ENCODE results near the gene FAM89A.
"Not testable (repeated sequence)": the region's sequence is repeated elsewhere in the genome, so short reads cannot be mapped to it uniquely, and the experiment has no call there.

Gene FAM89A

DNA sequence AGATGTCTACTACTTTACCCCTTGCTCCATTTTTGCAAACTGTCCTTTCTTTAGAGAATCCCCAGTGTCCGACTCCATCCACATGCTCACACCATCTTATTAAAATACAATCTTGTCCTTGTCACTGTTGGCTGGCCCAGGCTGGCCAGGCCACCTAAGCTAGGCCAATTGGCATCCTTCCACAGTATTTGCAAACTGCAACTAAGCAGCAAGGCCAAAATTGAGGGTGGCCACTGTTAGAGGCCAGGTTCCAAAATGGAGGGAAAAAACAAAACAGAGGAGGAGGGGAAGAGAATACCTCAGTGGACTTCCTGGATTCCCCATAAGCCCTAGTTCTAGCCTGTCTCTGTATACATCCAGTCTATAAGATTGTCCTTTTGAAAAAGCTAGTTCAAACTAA lies 4.3 kb downstream of the FAM89A start:
- no peak for DNase-seq (ENCODE audit: low read depth)

GRCh38 chr1:231032963-231033362 lies 7.1 kb downstream of the FAM89A start:
- TF ChIP-seq CTCF (IDR thresholded peaks at IDR 0.05; ENCODE audit: control insufficient read depth, insufficient read depth, low read depth, low read length, missing control alignments), result no peak
- H3K4me3 ChIP-seq (ENCODE audit: control insufficient read depth, low read depth, low read length), result no peak overlapping the region
- no peak for DNase-seq (ENCODE audit: low read depth)

More for the DNA sequence above, 4.3 kb downstream of the FAM89A start:
- TF ChIP-seq CTCF (IDR thresholded peaks at IDR 0.05; ENCODE audit: control insufficient read depth, insufficient read depth, low read depth, low read length, missing control alignments), result no peak
- no peak overlapping the region for H3K4me3 ChIP-seq (ENCODE audit: control insufficient read depth, low read depth, low read length)

- H3K4me3 ChIP-seq (ENCODE audit: control insufficient read depth, low read depth, low read length), result no peak overlapping the region
- TF ChIP-seq CTCF (IDR thresholded peaks at IDR 0.05; ENCODE audit: control insufficient read depth, insufficient read depth, low read depth, low read length, missing control alignments), result no peak
- DNase-seq (ENCODE audit: low read depth), result no peak
Measured at GRCh38 chr1:231029841-231030240, 10.2 kb downstream of the FAM89A start.

DNA sequence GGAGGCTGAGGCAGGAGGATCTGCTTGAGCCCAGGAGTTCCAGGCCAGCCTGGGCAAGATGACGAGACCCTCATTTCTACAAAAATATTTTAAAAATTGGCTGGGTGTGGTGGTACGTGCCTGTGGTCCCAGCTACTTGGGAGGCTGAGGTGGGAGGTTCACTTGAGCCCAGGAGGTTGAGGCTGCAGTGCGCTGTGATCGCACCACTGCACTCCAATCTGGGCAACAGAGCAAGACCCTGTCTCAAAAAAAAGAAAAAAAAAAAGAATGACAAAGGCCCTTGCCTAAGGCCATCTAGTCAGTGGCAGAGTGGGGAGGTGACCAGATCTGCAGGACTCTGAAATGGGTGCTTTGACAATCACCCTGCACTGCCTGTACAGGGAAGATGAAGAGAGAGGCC lies 10.8 kb downstream of the FAM89A start:
- not testable (repeated sequence) for H3K4me3 ChIP-seq (ENCODE audit: control insufficient read depth, low read depth, low read length); DNase-seq (ENCODE audit: low read depth)

DNA sequence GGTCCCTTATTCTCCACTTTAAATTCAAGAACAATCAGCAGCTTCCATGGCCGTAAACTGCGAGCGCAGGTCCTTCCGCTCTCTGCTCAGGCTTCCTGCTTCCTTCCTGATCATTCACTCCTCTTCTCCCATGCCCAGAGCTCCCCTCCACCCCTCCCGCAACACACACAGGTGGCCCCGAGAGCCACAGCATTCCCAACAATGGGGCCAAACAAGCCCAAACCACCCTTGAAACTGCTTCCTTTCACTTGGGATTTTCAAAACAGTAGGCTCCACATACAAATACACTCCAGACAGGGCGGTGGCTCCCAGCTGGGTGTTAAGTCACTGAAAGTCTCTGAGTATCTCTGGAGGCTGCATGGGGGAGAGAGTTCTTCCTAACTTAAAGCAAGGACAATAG lies 11.4 kb downstream of the FAM89A start:
- no peak for DNase-seq (ENCODE audit: low read depth)

GRCh38 chr1:231027971-231028370 lies 12.1 kb downstream of the FAM89A start:
- no peak for DNase-seq (ENCODE audit: low read depth)
- no peak overlapping the region for H3K4me3 ChIP-seq (ENCODE audit: control insufficient read depth, low read depth, low read length)
- TF ChIP-seq CTCF (IDR thresholded peaks at IDR 0.05; ENCODE audit: control insufficient read depth, insufficient read depth, low read depth, low read length, missing control alignments), result no peak

More for the DNA sequence above, 11.4 kb downstream of the FAM89A start:
- no peak overlapping the region for H3K4me3 ChIP-seq (ENCODE audit: control insufficient read depth, low read depth, low read length)
- TF ChIP-seq CTCF (IDR thresholded peaks at IDR 0.05; ENCODE audit: control insufficient read depth, insufficient read depth, low read depth, low read length, missing control alignments), result no peak

- DNase-seq (ENCODE audit: low read depth), result no peak
- H3K4me3 ChIP-seq (ENCODE audit: control insufficient read depth, low read depth, low read length), result no peak overlapping the region
- no peak for TF ChIP-seq CTCF (IDR thresholded peaks at IDR 0.05; ENCODE audit: control insufficient read depth, insufficient read depth, low read depth, low read length, missing control alignments)
Measured at GRCh38 chr1:231027136-231027925, 12.7 kb downstream of the FAM89A start.

All from AG09309 (cell line).